HFFc6 (cell line): ENCODE results near the gene CAMSAP1. TPM values are rescaled to one million over a fixed set of nuclear protein-coding genes. Genes with fewer than 3 reads are reported as not detected.
"Not testable (repeated sequence)": the region's sequence is repeated elsewhere in the genome, so short reads cannot be mapped to it uniquely, and the experiment has no call there.

ENCODE experiments used
- DNase-seq: peaks from one replicate; pipeline ENCODE4 v3.0.0-alpha.2; 2018
- H3K27ac Mint-ChIP-seq: 2 replicates; pipeline ENCODE4 v1.8.0; 2020; ENCODE audit warnings: mild to moderate bottlenecking, mixed read lengths
- H3K27me3 Mint-ChIP-seq: 2 replicates; pipeline ENCODE4 v1.8.0; 2021; ENCODE audit warnings: mild to moderate bottlenecking, moderate library complexity, mixed read lengths; ENCODE audit not compliant: insufficient read depth
- H3K36me3 Mint-ChIP-seq: 2 replicates; pipeline ENCODE4 v1.8.0; 2021; ENCODE audit warnings: low read depth, mixed read lengths
- H3K4me1 Mint-ChIP-seq: 2 replicates; pipeline ENCODE4 v1.8.0; 2020; ENCODE audit warnings: low read depth, mixed read lengths
- H3K4me3 Mint-ChIP-seq: 2 replicates; pipeline ENCODE4 v1.8.0; 2020; ENCODE audit warnings: mild to moderate bottlenecking, moderate library complexity, mixed read lengths
- H3K9me3 Mint-ChIP-seq: 2 replicates; pipeline ENCODE4 v1.8.0; 2020; ENCODE audit warnings: mild to moderate bottlenecking, mixed read lengths
- CTCF ChIP-seq: fragments of 200-600 bp; sonication (generic); IDR thresholded peaks from 2 replicates; pipeline ENCODE4 v1.5.0; 2021; ENCODE audit warnings: antibody characterized with exemption, mild to moderate bottlenecking
- long read RNA-seq: library from polyadenylated mRNA; unstranded; transcript quantifications from one replicate; pipeline ENCODE4 v2.0.0, GENCODE V29; 2019
- total RNA-seq, 6 experiments: library from RNA; stranded (reverse); fragmentation: NEBNext Ultra II Directional; extraction: Animal tissue kit (Norgen Biotek cat#: 25700); gene quantifications; 2 replicates in 1 of 6; 3 replicates in 5 of 6; pipeline ENCODE4 v1.2.3, GENCODE V29; 2021

The CAMSAP1 gene
- total RNA-seq, result 10 to 100 TPM; 14.9 to 22.8 (median 18.1) TPM
- long read RNA-seq, partial matches to known transcripts, result 2 of 5 reads
- long read RNA-seq, other reads (novel, unspliced or antisense), result 3 of 5 reads

- Mint-ChIP-seq H3K9me3 (peaks cover 23% of the 10 kb centered on the region), H3K27me3 (no peaks in the 10 kb centered on the region; the same call in 1 of the 2 replicates), H3K4me1 (peaks cover 50% of the 10 kb centered on the region), H3K36me3 (peaks cover 50% of the 10 kb centered on the region), H3K4me3 (peak within 1 kb of the TSS; percentile 84), H3K27ac (peak within 1 kb of the TSS; percentile 71)
- no peak for TF ChIP-seq CTCF
- DNase-seq, result peak; percentile 89
Observed at GRCh38 chr9:135907431-135908092, at the start of gene CAMSAP1. CAMSAP1 (minus strand) TSS chr9:135907546; CDS start chr9:135907159, 387 bp downstream.

- no peaks in the 10 kb centered on the region for H3K9me3 Mint-ChIP-seq
- peaks cover 14% of the 10 kb centered on the region for H3K4me1 Mint-ChIP-seq
- H3K27me3 Mint-ChIP-seq, result peaks cover 2% of the 10 kb centered on the region; the same call in 1 of the 2 replicates
- no peak overlapping the region for H3K27ac Mint-ChIP-seq
- no peak for DNase-seq
- no peak for TF ChIP-seq CTCF
- H3K4me3 Mint-ChIP-seq, result no peak overlapping the region
- H3K36me3 Mint-ChIP-seq, result peaks cover 4% of the 10 kb centered on the region; the same call in 1 of the 2 replicates
Observed at GRCh38 chr9:135956802-135957174, 49.4 kb upstream of the CAMSAP1 start.

- no peak for TF ChIP-seq CTCF
- no peaks in the 10 kb centered on the region for H3K9me3 Mint-ChIP-seq
- peaks cover 8% of the 10 kb centered on the region for H3K4me1 Mint-ChIP-seq
- H3K27ac Mint-ChIP-seq, result no peak overlapping the region
- no peak overlapping the region for H3K4me3 Mint-ChIP-seq
- peaks cover 4% of the 10 kb centered on the region; the same call in 1 of the 2 replicates for H3K36me3 Mint-ChIP-seq
- H3K27me3 Mint-ChIP-seq, result no peaks in the 10 kb centered on the region; the same call in 1 of the 2 replicates
- DNase-seq, result no peak
Observed at GRCh38 chr9:135955934-135956801, 48.8 kb upstream of the CAMSAP1 start.

- Mint-ChIP-seq H3K36me3 (peaks cover 8% of the 10 kb centered on the region), H3K9me3 (no peaks in the 10 kb centered on the region), H3K27ac (no peak overlapping the region), H3K4me1 (peaks cover 8% of the 10 kb centered on the region), H3K4me3 (no peak overlapping the region), H3K27me3 (no peaks in the 10 kb centered on the region)
- no peak for DNase-seq
- TF ChIP-seq CTCF, result no peak
Observed at GRCh38 chr9:135952664-135953206, 45.4 kb upstream of the CAMSAP1 start.

GRCh38 chr9:135951889-135952663 is 44.7 kb upstream of the CAMSAP1 start:
- Mint-ChIP-seq H3K27me3 (no peaks in the 10 kb centered on the region), H3K27ac (no peak overlapping the region), H3K36me3 (peaks cover 8% of the 10 kb centered on the region), H3K4me1 (peaks cover 8% of the 10 kb centered on the region), H3K4me3 (no peak overlapping the region), H3K9me3 (no peaks in the 10 kb centered on the region)
- no peak for DNase-seq
- no peak for TF ChIP-seq CTCF

- not testable (repeated sequence) for H3K36me3 Mint-ChIP-seq, H3K4me3 Mint-ChIP-seq, H3K4me1 Mint-ChIP-seq, H3K9me3 Mint-ChIP-seq, DNase-seq, H3K27me3 Mint-ChIP-seq, H3K27ac Mint-ChIP-seq
Observed at GRCh38 chr9:135951310-135951709, 44.0 kb upstream of the CAMSAP1 start.

- H3K9me3 Mint-ChIP-seq, H3K27me3 Mint-ChIP-seq, H3K36me3 Mint-ChIP-seq, H3K4me3 Mint-ChIP-seq, H3K4me1 Mint-ChIP-seq, DNase-seq, H3K27ac Mint-ChIP-seq: not testable (repeated sequence)
Observed at GRCh38 chr9:135950841-135951240, 43.5 kb upstream of the CAMSAP1 start.
